Fibroblast of lung (primary cell): ENCODE measurements around the gene SNAPC3. TPM values are rescaled to one million over a fixed set of nuclear protein-coding genes. Genes with fewer than 3 reads are reported as not detected.

Experiments used
- DNase-seq, 2 donors: peaks; one replicate each; pipeline versions ENCODE4 v3.0.0 to v3.0.0-alpha.2; 2010; ENCODE audit warnings: low read depth in 2 of 2
- H2AFZ ChIP-seq: 2 replicates; pipeline ENCODE4 v1.5.1; 2012; ENCODE audit warnings: low read length, control low read depth, inconsistent platforms
- H3K27ac ChIP-seq: 2 replicates; pipeline ENCODE4 v1.5.1; 2011; ENCODE audit warnings: low read length, control low read depth; ENCODE audit not compliant: insufficient read depth
- H3K27me3 ChIP-seq: 2 replicates; pipeline ENCODE4 v1.5.1; 2011; ENCODE audit warnings: mild to moderate bottlenecking, low read length; ENCODE audit not compliant: control insufficient read depth, insufficient read depth
- H3K36me3 ChIP-seq: 2 replicates; pipeline ENCODE4 v1.5.1; 2011; ENCODE audit warnings: low read length; ENCODE audit not compliant: control insufficient read depth, insufficient read depth
- H3K4me1 ChIP-seq: 2 replicates; pipeline ENCODE4 v1.5.1; 2011; ENCODE audit warnings: low read length; ENCODE audit not compliant: control insufficient read depth, insufficient read depth; ENCODE audit errors: extremely low read depth
- H3K4me2 ChIP-seq: 2 replicates; pipeline ENCODE4 v1.5.1; 2011; ENCODE audit warnings: low read length, control low read depth; ENCODE audit not compliant: insufficient read depth; ENCODE audit errors: extremely low read depth
- H3K4me3 ChIP-seq, 4 experiments: fragments of 200-600 bp in 1 of 4; sonication (generic) in 1 of 4; replicated peaks in 1 of 4; 2 replicates each; pipeline ENCODE4 v1.5.1; 2011 to 2016; ENCODE audit warnings: low read length in 4 of 4, low read depth in 3 of 4, mild to moderate bottlenecking in 3 of 4, control low read depth in 2 of 4, inconsistent platforms in 1 of 4, mixed read lengths in 1 of 4; ENCODE audit not compliant: insufficient read depth in 1 of 4; ENCODE audit errors: control extremely low read depth in 1 of 4
- H3K79me2 ChIP-seq: 2 replicates; pipeline ENCODE4 v1.5.1; 2012; ENCODE audit warnings: mild to moderate bottlenecking, low read length, inconsistent platforms; ENCODE audit not compliant: control insufficient read depth, insufficient read depth
- H3K9ac ChIP-seq: 2 replicates; pipeline ENCODE4 v1.5.1; 2011; ENCODE audit warnings: mild to moderate bottlenecking, low read length, control low read depth; ENCODE audit not compliant: insufficient read depth
- H3K9me3 ChIP-seq: 2 replicates; pipeline ENCODE4 v1.5.1; 2012; ENCODE audit warnings: low read depth, low read length; ENCODE audit not compliant: control insufficient read depth, insufficient read depth
- H4K20me1 ChIP-seq: 2 replicates; pipeline ENCODE4 v1.5.1; 2011; ENCODE audit warnings: low read length; ENCODE audit not compliant: control insufficient read depth, insufficient read depth; ENCODE audit errors: extremely low read depth
- EZH2 ChIP-seq: IDR thresholded peaks from 2 replicates; pipeline ENCODE4 v1.5.1; 2012; ENCODE audit warnings: low read length, control low read depth, mild to moderate bottlenecking; ENCODE audit errors: missing control alignments
- polyA plus RNA-seq, 2 donors: library from polyadenylated mRNA; depleted of rRNA in 1 of 2; stranded (reverse) in 1 of 2; unstranded in 1 of 2; fragments of >200 nt; gene quantifications; 2 replicates each; pipeline ENCODE4 v1.2.1, GENCODE V29; 2011 to 2012; ENCODE audit warnings: missing spikeins in 1 of 2
- total RNA-seq: library from RNA; depleted of rRNA; stranded (reverse); fragments of >200 nt; gene quantifications from 2 replicates; pipeline ENCODE4 v1.2.1, GENCODE V29; 2014
- TF ChIP-seq, protein P1 (sequence below), 2 donors: IDR thresholded peaks in 1 of 2; conservative IDR thresholded peaks in 1 of 2; 1 replicate in 1 of 2; 2 replicates in 1 of 2; pipeline ENCODE4 v1.5.1; 2011 to 2012; ENCODE audit warnings: low read length in 2 of 2, control low read depth in 1 of 2, inconsistent platforms in 1 of 2, low read depth in 1 of 2, mild to moderate bottlenecking in 1 of 2

SNAPC3 gene
- total and polyA plus RNA-seq, 2 donors (not counting 1 experiment from before 2014, with no cell fraction given) = 43.4 to 54.9 TPM

GRCh38 chr9:15468145-15468544, 45.5 kb downstream of the SNAPC3 start:
- no peaks in the 10 kb centered on the region for H3K9me3 ChIP-seq
- peak in 1 of 2 donors; percentile 10 for DNase-seq
- no peaks in the 10 kb centered on the region for H3K27me3 ChIP-seq
- H3K27ac ChIP-seq = no peak overlapping the region
- H3K9ac ChIP-seq = no peak overlapping the region
- no peaks in the 10 kb centered on the region for H3K4me1 ChIP-seq
- TF ChIP-seq, protein P1, sequence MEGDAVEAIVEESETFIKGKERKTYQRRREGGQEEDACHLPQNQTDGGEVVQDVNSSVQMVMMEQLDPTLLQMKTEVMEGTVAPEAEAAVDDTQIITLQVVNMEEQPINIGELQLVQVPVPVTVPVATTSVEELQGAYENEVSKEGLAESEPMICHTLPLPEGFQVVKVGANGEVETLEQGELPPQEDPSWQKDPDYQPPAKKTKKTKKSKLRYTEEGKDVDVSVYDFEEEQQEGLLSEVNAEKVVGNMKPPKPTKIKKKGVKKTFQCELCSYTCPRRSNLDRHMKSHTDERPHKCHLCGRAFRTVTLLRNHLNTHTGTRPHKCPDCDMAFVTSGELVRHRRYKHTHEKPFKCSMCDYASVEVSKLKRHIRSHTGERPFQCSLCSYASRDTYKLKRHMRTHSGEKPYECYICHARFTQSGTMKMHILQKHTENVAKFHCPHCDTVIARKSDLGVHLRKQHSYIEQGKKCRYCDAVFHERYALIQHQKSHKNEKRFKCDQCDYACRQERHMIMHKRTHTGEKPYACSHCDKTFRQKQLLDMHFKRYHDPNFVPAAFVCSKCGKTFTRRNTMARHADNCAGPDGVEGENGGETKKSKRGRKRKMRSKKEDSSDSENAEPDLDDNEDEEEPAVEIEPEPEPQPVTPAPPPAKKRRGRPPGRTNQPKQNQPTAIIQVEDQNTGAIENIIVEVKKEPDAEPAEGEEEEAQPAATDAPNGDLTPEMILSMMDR (conservative IDR thresholded peaks at IDR 0.05 in 1 of 2, IDR thresholded peaks at IDR 0.05 in 1 of 2; ENCODE audit: low read depth in 1 of 2, low read length in 2 of 2) = no peak
- TF ChIP-seq EZH2 = no peak
- no peak overlapping the region for H3K4me2 ChIP-seq
- H4K20me1 ChIP-seq = no peaks in the 10 kb centered on the region
- no peak overlapping the region for H2AFZ ChIP-seq
- H3K4me3 ChIP-seq = no peak overlapping the region
- peaks cover 2% of the 10 kb centered on the region for H3K36me3 ChIP-seq
- H3K79me2 ChIP-seq = no peaks in the 10 kb centered on the region

- H3K9me3 ChIP-seq = no peaks in the 10 kb centered on the region
- no peaks in the 10 kb centered on the region for H3K79me2 ChIP-seq
- no peak overlapping the region for H2AFZ ChIP-seq
- no peaks in the 10 kb centered on the region for H3K27me3 ChIP-seq
- no peak overlapping the region for H3K4me3 ChIP-seq
- DNase-seq = peak; percentile 18
- H3K36me3 ChIP-seq = peaks cover 2% of the 10 kb centered on the region
- H3K9ac ChIP-seq = no peak overlapping the region
- no peak overlapping the region for H3K27ac ChIP-seq
- no peak overlapping the region for H3K4me2 ChIP-seq
- H4K20me1 ChIP-seq = no peaks in the 10 kb centered on the region
- no peak for TF ChIP-seq EZH2
- TF ChIP-seq, protein P1 (conservative IDR thresholded peaks at IDR 0.05 in 1 of 2, IDR thresholded peaks at IDR 0.05 in 1 of 2; ENCODE audit: low read depth in 1 of 2, low read length in 2 of 2) = no peak
- H3K4me1 ChIP-seq = no peaks in the 10 kb centered on the region
Measured at GRCh38 chr9:15469406-15469805, 46.7 kb downstream of the SNAPC3 start.

- no peak for TF ChIP-seq EZH2
- TF ChIP-seq, protein P1 (conservative IDR thresholded peaks at IDR 0.05 in 1 of 2, IDR thresholded peaks at IDR 0.05 in 1 of 2; ENCODE audit: low read depth in 1 of 2, low read length in 2 of 2) = no peak
- Histone ChIP-seq H3K4me2 (no peak overlapping the region), H2AFZ (no peak overlapping the region), H3K27me3 (no peaks in the 10 kb centered on the region), H3K9me3 (no peaks in the 10 kb centered on the region), H4K20me1 (no peaks in the 10 kb centered on the region), H3K27ac (no peak overlapping the region), H3K79me2 (no peaks in the 10 kb centered on the region), H3K4me1 (no peaks in the 10 kb centered on the region), H3K36me3 (peaks cover 2% of the 10 kb centered on the region), H3K4me3 (no peak overlapping the region), H3K9ac (no peak overlapping the region)
- peak; percentile 16 to 39 for DNase-seq
Measured at GRCh38 chr9:15469862-15470261, 47.2 kb downstream of the SNAPC3 start.
